PC-9 (cell line): ENCODE measurements around the gene MAD2L2. TPM values are rescaled to one million over a fixed set of nuclear protein-coding genes. Genes with fewer than 3 reads are reported as not detected.
A peak's percentile ranks its signal among the peaks of the same experiment; 100 is the strongest.

Source experiments
- BruUV-seq: library from RNA; stranded (reverse); fragments of 400-500 nt; replicated peaks from 2 replicates; lab custom pipeline; 2021; lab: Mats Ljungman, UMichigan
- CTCF ChIA-PET: fragments of 300-600 bp; sonication (Branson Sonifier 250); formaldehyde crosslinking; loops from one replicate; lab custom pipeline; 2022; ENCODE audit warnings: antibody characterized with exemption; lab: Charles Lee
- POLR2A ChIA-PET: fragments of 300-600 bp; sonication (Branson Sonifier 250); formaldehyde crosslinking; loops from one replicate; lab custom pipeline; 2022; ENCODE audit warnings: antibody characterized with exemption; ENCODE audit not compliant: unreplicated experiment; lab: Charles Lee
- DNase-seq, 2 experiments: peaks; one replicate each; pipeline versions ENCODE4 v3.0.0 to v3.0.0-alpha.2; 2015 to 2022; ENCODE audit warnings: mixed read lengths in 1 of 2
- H2AFZ ChIP-seq: fragments of 200-600 bp; sonication (generic); 2 replicates; pipeline ENCODE4 v1.8.1; 2017; ENCODE audit warnings: antibody characterized with exemption
- H3F3A ChIP-seq: fragments of 200-600 bp; sonication (generic); 2 replicates; pipeline ENCODE4 v1.8.1; 2017; ENCODE audit warnings: antibody characterized with exemption, mild to moderate bottlenecking, low read depth; ENCODE audit not compliant: insufficient read depth
- H3K27ac ChIP-seq: fragments of 200-600 bp; sonication (generic); 2 replicates; pipeline ENCODE4 v1.6.1; 2016; ENCODE audit warnings: mixed run types
- H3K27me3 ChIP-seq: fragments of 200-600 bp; sonication (generic); 2 replicates; pipeline ENCODE4 v1.6.1; 2016; ENCODE audit warnings: low read depth, mixed run types; ENCODE audit not compliant: insufficient read depth
- H3K36me3 ChIP-seq: fragments of 200-600 bp; sonication (generic); 2 replicates; pipeline ENCODE4 v1.6.1; 2016; ENCODE audit warnings: low read depth, mixed run types
- H3K4me1 ChIP-seq: fragments of 200-600 bp; sonication (generic); replicated peaks from 2 replicates; pipeline ENCODE4 v1.6.1; 2016; ENCODE audit warnings: mixed run types; ENCODE audit not compliant: insufficient read depth
- H3K4me2 ChIP-seq: fragments of 200-600 bp; sonication (generic); 2 replicates; pipeline ENCODE4 v1.6.1; 2017; ENCODE audit warnings: mixed run types
- H3K4me3 ChIP-seq: fragments of 200-600 bp; sonication (generic); 2 replicates; pipeline ENCODE4 v1.6.1; 2016; ENCODE audit warnings: mixed run types
- H3K79me2 ChIP-seq: fragments of 200-600 bp; sonication (generic); 2 replicates; pipeline ENCODE4 v1.6.1; 2017; ENCODE audit warnings: low read depth, mixed run types
- H3K9me2 ChIP-seq: fragments of 200-600 bp; sonication (generic); 2 replicates; pipeline ENCODE4 v1.8.1; 2017; ENCODE audit warnings: mild to moderate bottlenecking; ENCODE audit not compliant: insufficient read depth
- H3K9me3 ChIP-seq: fragments of 200-600 bp; sonication (generic); 2 replicates; pipeline ENCODE4 v1.8.1; 2016; ENCODE audit warnings: low read depth; ENCODE audit not compliant: insufficient read depth
- H4K20me1 ChIP-seq: fragments of 200-600 bp; sonication (generic); 2 replicates; pipeline ENCODE4 v1.8.1; 2017; ENCODE audit not compliant: insufficient read depth
- CTCF ChIP-seq: fragments of 200-600 bp; sonication (generic); conservative IDR thresholded peaks from 2 replicates; pipeline ENCODE4 v1.6.1; 2017; ENCODE audit warnings: mixed run types, antibody characterized with exemption, mild to moderate bottlenecking, moderate library complexity
- EZH2 ChIP-seq: fragments of 200-600 bp; sonication (generic); IDR thresholded peaks from 2 replicates; pipeline ENCODE4 v1.8.0; 2017; ENCODE audit warnings: antibody characterized with exemption, low read depth
- intact Hi-C: fragments of 100-400 bp; cut with micrococcal nuclease; formaldehyde crosslinking; loops from one replicate; pipeline ENCODE4 v1.10.0; 2022; ENCODE audit not compliant: unreplicated experiment
- total RNA-seq: library from RNA; stranded (reverse); gene quantifications from 2 replicates; pipeline ENCODE4 v1.2.3, GENCODE V29; 2021

MAD2L2 gene
- total RNA-seq, 1 experiment from 2014 or later: 52.9 TPM

DNA sequence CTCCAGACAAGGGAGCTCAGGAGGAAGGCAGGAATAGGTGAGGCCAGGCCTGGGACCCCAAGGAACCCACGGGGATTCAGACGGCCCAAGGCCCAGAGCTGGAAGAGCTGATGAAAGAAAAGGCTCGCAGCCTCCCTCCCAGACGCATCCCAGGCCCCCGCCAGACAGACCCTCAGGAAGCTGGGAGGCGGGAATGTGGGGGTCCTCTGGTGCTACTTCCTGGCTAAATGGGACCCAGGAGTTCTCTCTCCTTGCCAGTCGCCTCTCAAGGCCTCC lies 27.1 kb downstream of the MAD2L2 start:
- no peaks in the 10 kb centered on the region for H3K9me2 ChIP-seq
- H3K4me1 ChIP-seq: no peaks in the 10 kb centered on the region; the same call in 1 of the 2 replicates
- H3K27ac ChIP-seq: peak overlapping the region; percentile 60
- intact Hi-C loops: no loop called here
- no peaks in the 10 kb centered on the region for H3K27me3 ChIP-seq
- TSS peak; percentile 38 for BruUV-seq
- peak overlapping the region; percentile 61 for H3K4me3 ChIP-seq
- H3K79me2 ChIP-seq: no peaks in the 10 kb centered on the region
- H3K36me3 ChIP-seq: no peaks in the 10 kb centered on the region
- no peak for TF ChIP-seq CTCF
- no peak for TF ChIP-seq EZH2
- no peaks in the 10 kb centered on the region for H3K9me3 ChIP-seq
- no peaks in the 10 kb centered on the region for H4K20me1 ChIP-seq
- ChIA-PET CTCF (interaction anchor here (0.5 to 1.9 kb wide), 4 partner anchors 11 to 617 kb away, joined by 3 to 16 read pairs (median 6); partner anchors contain the start of gene FBXO6), POLR2A (interaction anchor here (0.5 to 0.7 kb wide), 4 partner anchors 9 to 365 kb away, joined by 3 to 16 read pairs (median 5); partner anchors contain the start of gene MIIP)
- peaks cover 14% of the 10 kb centered on the region; the same call in 1 of the 2 replicates for H3F3A ChIP-seq
- peak overlapping the region; percentile 77 for H3K4me2 ChIP-seq
- peak overlapping the region; percentile 55; the same call in 1 of the 2 replicates for H2AFZ ChIP-seq
- no peak for DNase-seq

DNA sequence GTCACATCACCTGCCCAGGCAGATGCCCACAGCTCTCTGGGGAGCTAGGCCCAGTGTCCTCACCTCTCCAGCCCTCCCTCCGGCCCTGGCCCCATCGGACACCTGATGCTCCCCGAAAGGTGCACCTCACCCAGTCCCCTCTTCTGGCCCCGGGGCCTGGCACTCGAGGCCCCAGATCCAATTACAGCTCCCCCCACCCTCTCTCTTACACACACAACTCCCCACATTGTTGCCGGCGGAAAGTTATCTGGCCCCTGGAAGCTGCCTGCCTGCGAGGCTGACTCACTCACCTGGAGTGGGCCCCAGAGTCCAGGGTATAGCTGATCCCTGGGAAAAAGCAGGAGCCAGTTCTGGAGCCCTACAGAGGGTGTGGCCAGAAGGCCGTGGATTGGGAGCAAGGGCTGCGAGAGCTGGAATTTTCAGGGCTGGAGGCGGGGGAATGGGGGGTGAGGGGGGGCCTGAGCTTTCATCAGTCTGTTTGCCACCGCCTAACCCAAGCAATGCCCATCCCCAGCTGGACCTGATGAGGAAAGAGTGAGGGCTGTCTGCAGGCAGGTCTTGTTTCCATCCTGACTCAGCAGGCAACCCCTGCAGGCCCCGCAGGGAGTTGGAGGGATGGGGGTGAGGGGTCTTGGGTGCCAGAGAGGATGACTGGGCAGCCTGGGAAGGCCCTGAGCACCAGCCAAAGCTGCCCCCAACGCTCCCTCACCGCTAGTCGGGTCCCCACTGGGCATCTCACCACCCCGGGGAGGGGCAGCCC lies 27.7 kb downstream of the MAD2L2 start:
- intact Hi-C loops: no loop called here
- H3K4me1 ChIP-seq: no peaks in the 10 kb centered on the region; the same call in 1 of the 2 replicates
- peak overlapping the region; percentile 60 for H3K27ac ChIP-seq
- TF ChIP-seq EZH2 (no peak), CTCF (no peak)
- no peaks in the 10 kb centered on the region for H3K79me2 ChIP-seq
- no peaks in the 10 kb centered on the region for H3K27me3 ChIP-seq
- BruUV-seq: no TSS peak
- ChIA-PET POLR2A (interaction anchor here (0.5 to 0.8 kb wide), 9 partner anchors 9 to 386 kb away, joined by 3 to 16 read pairs (median 5); partner anchors contain the start of gene MIIP), CTCF (interaction anchor here (0.5 to 1.9 kb wide), 6 partner anchors 11 to 616 kb away, joined by 3 to 16 read pairs (median 6); partner anchors contain the start of gene FBXO6)
- peak overlapping the region; percentile 77 for H3K4me2 ChIP-seq
- peaks cover 14% of the 10 kb centered on the region; the same call in 1 of the 2 replicates for H3F3A ChIP-seq
- no peaks in the 10 kb centered on the region for H3K9me2 ChIP-seq
- H4K20me1 ChIP-seq: no peaks in the 10 kb centered on the region
- peak; percentile 75 to 81 for DNase-seq
- H3K36me3 ChIP-seq: no peaks in the 10 kb centered on the region
- peak overlapping the region; percentile 61 for H3K4me3 ChIP-seq
- H3K9me3 ChIP-seq: no peaks in the 10 kb centered on the region
- H2AFZ ChIP-seq: no peak overlapping the region

GRCh38 chr1:11652203-11652780 lies 28.7 kb downstream of the MAD2L2 start:
- Histone ChIP-seq H3K9me3 (no peaks in the 10 kb centered on the region), H2AFZ (no peak overlapping the region), H3K4me2 (peak overlapping the region; percentile 77), H3K9me2 (no peaks in the 10 kb centered on the region), H3K27me3 (no peaks in the 10 kb centered on the region), H3K4me1 (no peaks in the 10 kb centered on the region; the same call in 1 of the 2 replicates), H3K4me3 (no peak overlapping the region), H3F3A (peaks cover 14% of the 10 kb centered on the region; the same call in 1 of the 2 replicates), H3K79me2 (no peaks in the 10 kb centered on the region), H4K20me1 (no peaks in the 10 kb centered on the region), H3K27ac (0 out of 2 replicates have a peak overlapping the region, but pooled peaks have one; percentile 43), H3K36me3 (no peaks in the 10 kb centered on the region)
- ChIA-PET POLR2A (interaction anchor here (0.8 kb wide), 1 partner anchor 256 kb away, joined by 5 read pairs; no protein-coding TSS in a partner anchor), CTCF (interaction anchor here (0.7 to 1.9 kb wide), 3 partner anchors 12 to 68 kb away, joined by 4 to 16 read pairs (median 6); partner anchors contain the start of gene FBXO6)
- no TSS peak for BruUV-seq
- no peak for TF ChIP-seq EZH2
- no peak for TF ChIP-seq CTCF
- intact Hi-C loops: no loop called here
- DNase-seq: no peak
